ENCODE data around the gene RPS27.
"Not testable (repeated sequence)": the region's sequence is repeated elsewhere in the genome, so short reads cannot be mapped to it uniquely, and the experiment has no call there.

Gene RPS27

DNA sequence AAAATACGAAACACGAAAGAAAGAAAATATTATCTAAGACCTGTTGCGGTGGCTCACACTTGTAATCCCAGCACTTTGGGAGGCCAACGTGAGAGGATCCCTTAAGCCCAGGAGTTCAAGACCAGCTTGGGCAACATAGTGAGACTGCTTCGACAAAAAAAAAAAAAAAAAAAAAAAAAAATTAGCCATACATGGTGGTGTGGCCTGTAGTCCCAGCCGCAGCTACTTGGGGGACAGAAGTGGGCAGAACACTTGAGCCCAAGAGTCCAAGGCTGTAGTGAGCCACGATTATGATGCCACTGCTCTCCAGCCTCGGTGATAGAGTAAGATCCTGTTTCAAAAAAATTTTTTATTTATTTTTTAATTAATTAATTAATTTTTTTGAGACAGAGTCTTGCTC is 2.9 kb upstream of the RPS27 start:
- DNase-seq, result no peak

DNA sequence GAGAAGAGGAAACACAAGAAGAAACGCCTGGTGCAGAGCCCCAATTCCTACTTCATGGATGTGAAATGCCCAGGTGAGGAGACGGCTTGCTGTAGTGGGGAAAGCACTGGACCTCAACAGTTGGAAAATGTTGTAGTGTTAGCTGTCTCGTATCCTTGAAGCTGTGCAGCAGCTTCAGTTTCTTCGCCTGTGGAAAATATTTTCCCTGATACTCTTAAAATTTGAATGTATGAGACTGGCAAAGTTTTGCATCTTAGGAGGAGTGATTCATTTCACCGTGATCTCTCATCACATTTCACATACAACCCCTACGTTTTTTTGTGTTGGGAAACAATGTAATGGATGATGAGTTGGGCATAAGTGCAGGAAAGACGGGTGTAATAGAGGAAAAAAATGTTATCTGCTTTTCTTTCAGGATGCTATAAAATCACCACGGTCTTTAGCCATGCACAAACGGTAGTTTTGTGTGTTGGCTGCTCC is 629 bp downstream of the RPS27 start:
- DNase-seq, result no peak

DNA sequence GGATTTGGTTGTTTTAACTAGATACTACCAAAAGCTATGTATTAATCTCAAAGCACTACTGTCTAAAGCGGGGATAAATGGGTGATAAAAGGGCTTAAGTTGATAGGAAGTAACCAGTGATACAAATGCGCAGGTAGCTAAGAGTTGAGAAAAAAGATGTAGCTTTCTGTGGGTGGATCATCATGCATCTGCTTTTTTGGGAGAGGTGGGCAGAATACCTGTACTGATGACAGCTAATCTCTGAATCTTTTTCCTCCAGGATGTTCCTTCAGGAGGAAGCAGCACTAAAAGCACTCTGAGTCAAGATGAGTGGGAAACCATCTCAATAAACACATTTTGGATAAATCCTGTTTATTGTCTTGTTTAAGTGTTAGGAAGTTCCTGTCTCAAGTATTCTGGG is 1.2 kb downstream of the RPS27 start:
- DNase-seq, result no peak

DNA sequence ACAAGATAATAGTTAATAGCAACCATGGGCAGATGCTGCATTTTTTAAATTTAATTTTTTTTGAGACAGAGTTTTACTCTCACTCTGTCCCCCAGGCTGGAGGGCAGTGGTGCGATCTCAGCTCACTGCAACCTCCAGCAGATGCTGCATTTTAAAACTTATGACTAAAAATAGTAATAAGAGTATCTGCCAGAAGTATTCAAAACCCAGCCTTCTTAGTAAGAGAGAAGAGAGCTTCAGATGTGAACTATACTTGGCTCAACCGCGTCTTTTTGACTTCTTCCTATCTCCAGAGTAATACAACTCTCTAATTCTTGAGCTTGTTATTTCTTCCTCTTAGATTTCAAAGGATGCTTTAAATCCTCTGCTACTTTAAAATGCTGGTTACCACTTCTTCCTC is 4.6 kb downstream of the RPS27 start:
- no peak for DNase-seq

DNA sequence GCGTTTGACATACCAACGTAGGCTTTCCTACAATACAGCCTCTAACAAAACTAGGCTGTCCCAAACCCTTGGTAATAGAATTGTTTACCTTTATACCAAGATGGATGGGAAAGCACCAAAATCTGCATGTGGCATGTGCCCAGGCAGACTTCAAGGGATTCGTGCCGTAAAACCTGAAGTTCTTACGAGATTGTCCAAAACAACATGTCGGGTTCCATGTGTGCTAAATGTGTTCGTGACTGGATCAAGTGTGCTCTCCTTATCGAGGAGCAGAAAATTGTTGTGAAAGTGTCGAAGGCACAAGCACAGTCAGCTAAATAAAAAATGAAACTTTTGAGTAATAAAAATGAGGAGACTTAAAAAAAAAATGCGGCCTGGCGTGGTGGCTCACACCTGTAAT is 5.1 kb downstream of the RPS27 start:
- DNase-seq, result no peak

DNA sequence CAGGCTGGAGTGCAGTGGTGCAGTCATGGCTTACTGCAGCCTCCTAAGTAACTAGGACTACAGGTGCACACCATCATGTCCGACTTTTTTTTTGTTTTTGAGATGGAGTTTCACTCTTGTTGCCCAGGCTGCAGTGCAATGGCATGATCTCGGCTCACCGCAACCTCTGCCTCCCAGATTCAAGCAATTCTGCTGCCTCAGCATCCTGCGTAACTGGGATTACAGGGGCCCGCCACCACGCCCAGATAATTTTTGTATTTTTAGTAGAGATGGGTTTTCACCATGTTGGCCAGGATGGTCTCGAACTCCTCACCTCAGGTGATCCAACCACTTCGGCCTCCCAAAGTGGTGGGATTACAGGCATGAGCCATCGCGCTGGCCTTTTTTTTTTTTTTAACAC is 6.3 kb downstream of the RPS27 start:
- DNase-seq, result not testable (repeated sequence)

DNA sequence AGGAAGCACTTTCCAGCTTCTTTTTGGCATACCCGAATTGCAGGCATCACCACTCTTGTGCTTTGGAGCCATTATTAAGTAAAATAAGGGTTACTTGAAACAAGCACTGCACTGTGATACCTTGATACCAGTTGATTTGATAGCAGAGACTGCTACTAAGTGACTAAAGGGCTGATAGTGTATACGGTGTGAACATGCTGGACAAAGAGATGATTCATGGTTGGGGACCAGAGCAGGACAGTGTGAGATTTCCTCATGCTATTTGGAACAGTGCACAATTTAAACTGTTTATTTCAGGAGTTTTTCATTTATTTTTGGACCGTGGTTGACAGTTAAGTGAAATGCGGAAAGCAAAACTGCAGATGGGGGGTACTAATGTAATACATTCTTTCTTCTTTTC is 9.9 kb downstream of the RPS27 start:
- no peak for DNase-seq

DNA sequence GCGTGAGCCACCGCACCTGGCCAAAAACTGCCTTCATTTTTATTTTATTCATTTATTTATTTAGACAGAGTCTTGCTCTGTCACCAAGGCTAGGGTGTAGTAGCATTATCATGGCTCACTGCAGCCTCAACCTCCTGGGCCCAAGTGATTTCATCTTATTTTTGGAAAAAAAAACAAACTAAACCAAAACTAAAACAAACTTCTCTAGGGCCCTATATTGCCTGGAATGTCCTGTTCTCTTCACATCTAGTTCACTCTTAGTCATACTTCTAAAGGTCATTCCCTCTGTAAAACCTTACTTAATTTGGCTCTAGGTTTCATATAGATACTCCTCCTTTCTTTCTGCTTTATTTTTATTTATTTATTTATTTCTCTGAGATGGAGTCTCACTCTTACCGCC is 15.6 kb downstream of the RPS27 start:
- no peak for DNase-seq

DNA sequence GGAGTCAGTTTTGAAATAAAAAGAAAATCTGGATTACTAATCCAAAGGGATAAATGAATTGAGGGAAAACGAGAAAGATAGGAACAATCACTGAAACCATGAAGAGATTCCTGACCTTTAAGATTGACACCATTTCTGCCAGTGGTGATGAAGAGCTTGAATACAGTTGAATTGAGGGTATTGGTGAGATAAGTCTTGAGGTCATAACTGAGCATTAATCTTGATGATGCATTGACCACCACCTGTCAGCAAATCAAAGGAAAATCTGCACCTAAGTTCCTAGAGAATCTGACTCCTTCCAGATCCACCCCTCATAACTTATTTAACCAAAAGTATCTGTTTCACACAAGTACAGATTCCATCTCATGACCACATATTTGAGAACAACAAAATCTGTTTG is 21.6 kb downstream of the RPS27 start:
- DNase-seq, result no peak

DNA sequence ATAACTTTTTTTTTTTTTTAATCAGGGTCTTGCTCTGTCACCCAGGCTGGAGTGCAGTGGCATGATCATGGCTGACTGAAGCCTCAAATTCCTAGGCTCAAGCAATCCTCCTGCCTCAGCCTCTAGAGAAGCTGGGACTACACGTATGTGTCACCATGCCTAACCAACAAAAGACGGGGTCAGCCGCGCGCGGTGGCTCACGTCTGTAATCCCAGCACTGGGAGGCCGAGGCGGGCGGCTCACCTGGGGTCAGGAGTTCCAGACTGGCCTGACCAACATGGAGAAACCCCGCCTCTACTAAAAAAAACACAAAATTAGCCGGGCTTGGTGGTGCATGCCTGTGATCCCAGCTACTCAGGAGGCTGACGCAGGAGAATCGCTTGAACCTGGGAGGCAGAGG is 22.0 kb downstream of the RPS27 start:
- DNase-seq, result not testable (repeated sequence)

DNA sequence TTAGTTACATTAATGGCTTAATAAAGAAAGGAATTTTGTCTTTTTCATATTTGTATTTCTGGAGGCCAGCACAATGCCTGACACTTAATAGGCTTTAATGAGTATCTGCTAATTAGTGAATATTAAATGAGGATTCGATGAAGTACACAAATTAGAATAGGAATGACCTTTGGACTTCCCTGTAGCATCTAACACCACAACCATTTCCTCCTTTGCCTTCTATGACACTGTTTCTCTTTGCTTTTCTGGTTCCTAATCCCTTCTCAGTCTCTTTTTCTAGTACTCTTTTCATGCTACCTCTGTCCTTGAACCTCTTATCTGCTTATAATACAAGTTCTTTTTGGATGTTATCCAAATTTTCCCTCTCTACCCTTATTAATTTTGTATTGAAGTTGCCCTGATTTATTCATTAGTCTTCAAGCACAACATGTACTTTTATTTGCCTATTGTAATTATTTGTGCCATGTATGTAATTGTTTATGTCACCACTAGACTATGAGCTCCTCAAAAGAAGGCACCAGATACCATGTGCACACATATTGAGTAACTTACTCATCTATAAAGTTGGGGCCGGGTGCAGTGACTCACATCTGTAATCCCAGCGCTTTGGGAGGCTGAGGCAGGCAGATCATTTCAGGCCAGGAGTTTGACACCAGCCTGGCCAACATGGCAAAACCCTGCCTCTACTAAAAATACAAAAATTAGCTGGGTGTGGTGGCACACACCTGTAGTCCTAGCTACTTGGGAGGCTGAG is 23.8 kb downstream of the RPS27 start:
- DNase-seq, result no peak

DNA sequence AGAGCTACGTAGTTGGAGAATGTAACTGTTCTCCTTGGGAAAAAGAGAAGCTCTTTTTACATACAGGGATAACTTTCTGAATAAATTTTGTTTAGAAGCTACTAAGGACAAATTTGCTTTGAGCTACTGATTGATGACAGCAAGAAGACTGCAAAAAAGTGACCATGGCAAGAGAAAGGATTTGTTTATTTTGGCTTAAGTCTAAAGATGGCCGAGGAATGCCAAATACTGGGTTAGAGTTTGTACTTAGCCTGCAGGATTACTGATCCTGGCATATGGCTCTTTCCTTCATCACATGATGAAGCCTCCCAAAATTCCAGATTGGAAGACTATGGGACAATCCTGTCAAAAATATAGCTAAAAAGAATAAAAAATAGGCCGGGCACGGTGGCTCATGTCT is 28.7 kb downstream of the RPS27 start:
- DNase-seq, result no peak

DNA sequence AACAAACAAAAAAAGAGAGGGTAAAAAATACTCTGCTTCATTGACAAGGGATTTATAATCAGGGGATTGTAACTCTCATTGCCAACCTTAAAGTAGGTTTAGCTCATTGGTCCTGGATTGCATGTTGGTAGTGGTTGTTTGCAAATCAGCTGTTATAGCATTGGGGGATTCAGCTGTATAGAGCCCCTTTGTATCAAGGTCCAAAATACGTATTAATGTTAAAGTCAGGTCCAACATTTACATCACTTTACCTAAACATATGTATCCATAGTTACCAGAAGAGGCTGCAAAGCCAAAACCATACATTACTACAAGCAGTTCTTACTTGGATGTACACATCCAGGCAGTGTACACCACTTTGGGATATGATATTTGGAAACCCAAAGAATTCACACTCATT is 29.4 kb downstream of the RPS27 start:
- no peak for DNase-seq

DNA sequence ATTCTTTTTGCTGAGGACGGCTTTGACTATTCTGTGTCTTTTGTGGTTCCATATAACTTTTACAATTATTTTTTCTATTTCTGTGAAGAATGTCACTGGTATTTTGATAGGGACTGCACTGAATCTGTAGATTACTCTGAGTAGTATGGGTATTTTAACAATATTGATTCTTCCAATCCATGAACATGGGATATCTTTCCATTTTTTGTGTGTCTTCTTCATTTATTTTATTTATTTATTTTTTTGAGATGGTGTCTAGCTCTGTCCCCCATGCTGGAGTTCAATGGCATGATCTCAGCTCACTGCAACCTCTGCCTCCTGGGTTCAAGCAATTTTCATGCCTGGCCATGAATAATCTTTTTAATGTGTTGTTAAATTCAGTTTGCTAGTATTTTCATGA is 43.1 kb downstream of the RPS27 start:
- DNase-seq, result not testable (repeated sequence)
